HUES64 (cell line): ENCODE measurements around the gene CAMKMT.

Experiments used
- H3K27ac ChIP-seq: 2 replicates; pipeline ENCODE4 v1.7.0; 2013; ENCODE audit warnings: low read depth, low read length, inconsistent platforms
- H3K27me3 ChIP-seq: 2 replicates; pipeline ENCODE4 v1.6.1; 2013; ENCODE audit warnings: mild to moderate bottlenecking, low read length; ENCODE audit not compliant: insufficient read depth
- H3K36me3 ChIP-seq: 2 replicates; pipeline ENCODE4 v1.6.1; 2013; ENCODE audit warnings: mild to moderate bottlenecking, low read length; ENCODE audit not compliant: insufficient read depth
- H3K4me1 ChIP-seq: 2 replicates; pipeline ENCODE4 v1.6.1; 2013; ENCODE audit warnings: mild to moderate bottlenecking, low read length, moderate library complexity; ENCODE audit not compliant: insufficient read depth
- H3K4me3 ChIP-seq: 2 replicates; pipeline ENCODE4 v1.5.1; 2013; ENCODE audit warnings: mild to moderate bottlenecking, low read length, moderate library complexity
- H3K9ac ChIP-seq: 2 replicates; pipeline ENCODE4 v1.6.1; 2013; ENCODE audit warnings: mild to moderate bottlenecking, low read depth, low read length
- H3K9me3 ChIP-seq: 2 replicates; pipeline ENCODE4 v1.6.1; 2013; ENCODE audit warnings: low read depth, low read length; ENCODE audit not compliant: insufficient read depth
- WGBS: fragments of 150-250, 120-280 bp; methylation state at CpG from one replicate; pipeline ENCODE4 v1.1.7; 2013; ENCODE audit warnings: missing lambda C conversion rate; 5-methylcytosine and 5-hydroxymethylcytosine counted together

Gene CAMKMT

GRCh38 chr2:44716131-44716530 is 354.4 kb downstream of the CAMKMT start:
- no peaks in the 10 kb centered on the region for H3K36me3 ChIP-seq
- no peak overlapping the region for H3K27ac ChIP-seq
- H3K9ac ChIP-seq = no peak overlapping the region
- peaks cover 12% of the 10 kb centered on the region; the same call in 1 of the 2 replicates for H3K4me1 ChIP-seq
- no peaks in the 10 kb centered on the region for H3K27me3 ChIP-seq
- H3K9me3 ChIP-seq = no peaks in the 10 kb centered on the region
- WGBS = 95% methylated on average over 3 of the region's 3 CpGs
- H3K4me3 ChIP-seq = no peak overlapping the region

- WGBS = 98% methylated on average over 3 of the region's 3 CpGs
- H3K27me3 ChIP-seq = no peaks in the 10 kb centered on the region
- no peaks in the 10 kb centered on the region for H3K36me3 ChIP-seq
- H3K9ac ChIP-seq = no peak overlapping the region
- H3K4me3 ChIP-seq = no peak overlapping the region
- no peak overlapping the region for H3K27ac ChIP-seq
- H3K9me3 ChIP-seq = no peaks in the 10 kb centered on the region
- H3K4me1 ChIP-seq = peaks cover 12% of the 10 kb centered on the region; the same call in 1 of the 2 replicates
Measured at GRCh38 chr2:44718431-44718830, 356.7 kb downstream of the CAMKMT start.

GRCh38 chr2:44719562-44719961 is 357.8 kb downstream of the CAMKMT start:
- no peaks in the 10 kb centered on the region for H3K9me3 ChIP-seq
- WGBS = 100% methylated on average over 2 of the region's 2 CpGs
- H3K4me3 ChIP-seq = no peak overlapping the region
- H3K27ac ChIP-seq = no peak overlapping the region
- no peaks in the 10 kb centered on the region for H3K36me3 ChIP-seq
- H3K9ac ChIP-seq = no peak overlapping the region
- peaks cover 6% of the 10 kb centered on the region; the same call in 1 of the 2 replicates for H3K4me1 ChIP-seq
- no peaks in the 10 kb centered on the region for H3K27me3 ChIP-seq

- Histone ChIP-seq H3K4me3 (no peak overlapping the region), H3K36me3 (no peaks in the 10 kb centered on the region), H3K27ac (no peak overlapping the region), H3K4me1 (peaks cover 5% of the 10 kb centered on the region; the same call in 1 of the 2 replicates), H3K27me3 (no peaks in the 10 kb centered on the region), H3K9ac (no peak overlapping the region), H3K9me3 (no peaks in the 10 kb centered on the region)
- no CpG with 5 or more reads among the region's 1 CpG for WGBS
Measured at GRCh38 chr2:44722026-44722625, 360.4 kb downstream of the CAMKMT start.

- no peaks in the 10 kb centered on the region for H3K27me3 ChIP-seq
- no peaks in the 10 kb centered on the region for H3K9me3 ChIP-seq
- peaks cover 5% of the 10 kb centered on the region; the same call in 1 of the 2 replicates for H3K4me1 ChIP-seq
- no peak overlapping the region for H3K4me3 ChIP-seq
- H3K27ac ChIP-seq = no peak overlapping the region
- no peak overlapping the region for H3K9ac ChIP-seq
- H3K36me3 ChIP-seq = no peaks in the 10 kb centered on the region
- WGBS = 91% methylated on average over 2 of the region's 3 CpGs
Measured at GRCh38 chr2:44723921-44724320, 362.2 kb downstream of the CAMKMT start.

- Histone ChIP-seq H3K9ac (no peak overlapping the region), H3K27me3 (no peaks in the 10 kb centered on the region), H3K9me3 (0 out of 2 replicates have a peak, but pooled peaks cover under 1% of the 10 kb centered on the region), H3K27ac (no peak overlapping the region), H3K4me3 (no peak overlapping the region), H3K4me1 (peaks cover 3% of the 10 kb centered on the region; the same call in 1 of the 2 replicates), H3K36me3 (no peaks in the 10 kb centered on the region)
Measured at GRCh38 chr2:44730593-44730992, 368.8 kb downstream of the CAMKMT start.

- Histone ChIP-seq H3K4me1 (no peaks in the 10 kb centered on the region), H3K4me3 (no peak overlapping the region), H3K27ac (no peak overlapping the region), H3K36me3 (no peaks in the 10 kb centered on the region), H3K27me3 (no peaks in the 10 kb centered on the region), H3K9me3 (peaks cover 9% of the 10 kb centered on the region), H3K9ac (no peak overlapping the region)
- WGBS = 89% methylated on average over 1 of the region's 1 CpG
Measured at GRCh38 chr2:44731505-44731904, 369.8 kb downstream of the CAMKMT start.

GRCh38 chr2:44736270-44736942 is 374.7 kb downstream of the CAMKMT start:
- H3K4me1 ChIP-seq = no peaks in the 10 kb centered on the region
- no peak overlapping the region for H3K27ac ChIP-seq
- H3K36me3 ChIP-seq = no peaks in the 10 kb centered on the region
- H3K4me3 ChIP-seq = no peak overlapping the region
- H3K9me3 ChIP-seq = peaks cover 16% of the 10 kb centered on the region
- no peaks in the 10 kb centered on the region for H3K27me3 ChIP-seq
- H3K9ac ChIP-seq = no peak overlapping the region
- 95% methylated on average over 2 of the region's 3 CpGs for WGBS

GRCh38 chr2:44740678-44741077 is 378.9 kb downstream of the CAMKMT start:
- H3K9me3 ChIP-seq = peaks cover 15% of the 10 kb centered on the region
- H3K9ac ChIP-seq = no peak overlapping the region
- 93% methylated on average over 1 of the region's 1 CpG for WGBS
- H3K27ac ChIP-seq = no peak overlapping the region
- no peaks in the 10 kb centered on the region for H3K36me3 ChIP-seq
- H3K27me3 ChIP-seq = no peaks in the 10 kb centered on the region
- H3K4me3 ChIP-seq = no peak overlapping the region
- H3K4me1 ChIP-seq = peaks cover 9% of the 10 kb centered on the region

- H3K27me3 ChIP-seq = no peaks in the 10 kb centered on the region
- no peaks in the 10 kb centered on the region for H3K36me3 ChIP-seq
- H3K9me3 ChIP-seq = peaks cover 7% of the 10 kb centered on the region; the same call in 1 of the 2 replicates
- H3K4me3 ChIP-seq = no peak overlapping the region
- H3K9ac ChIP-seq = no peak overlapping the region
- WGBS = 92% methylated on average over 1 of the region's 1 CpG
- H3K27ac ChIP-seq = no peak overlapping the region
- peaks cover 18% of the 10 kb centered on the region for H3K4me1 ChIP-seq
Measured at GRCh38 chr2:44741507-44741906, 379.8 kb downstream of the CAMKMT start.

- Histone ChIP-seq H3K9ac (no peak overlapping the region), H3K4me3 (no peak overlapping the region), H3K4me1 (peaks cover 23% of the 10 kb centered on the region), H3K36me3 (no peaks in the 10 kb centered on the region), H3K27ac (no peak overlapping the region), H3K27me3 (no peaks in the 10 kb centered on the region), H3K9me3 (peaks cover 2% of the 10 kb centered on the region; the same call in 1 of the 2 replicates)
- WGBS = 93% methylated on average over 3 of the region's 3 CpGs
Measured at GRCh38 chr2:44742057-44742456, 380.3 kb downstream of the CAMKMT start.
